ENCODE data around the gene TSPO2. TPM values are rescaled to one million over a fixed set of nuclear protein-coding genes. Genes with fewer than 3 reads are reported as not detected.

The TSPO2 gene
- total and polyA plus RNA-seq, 2 of the 13 experiments (the other 11 are each of a cell fraction or from before 2014, with no cell fraction given), result 0.55 TPM; not detected in 1

DNA sequence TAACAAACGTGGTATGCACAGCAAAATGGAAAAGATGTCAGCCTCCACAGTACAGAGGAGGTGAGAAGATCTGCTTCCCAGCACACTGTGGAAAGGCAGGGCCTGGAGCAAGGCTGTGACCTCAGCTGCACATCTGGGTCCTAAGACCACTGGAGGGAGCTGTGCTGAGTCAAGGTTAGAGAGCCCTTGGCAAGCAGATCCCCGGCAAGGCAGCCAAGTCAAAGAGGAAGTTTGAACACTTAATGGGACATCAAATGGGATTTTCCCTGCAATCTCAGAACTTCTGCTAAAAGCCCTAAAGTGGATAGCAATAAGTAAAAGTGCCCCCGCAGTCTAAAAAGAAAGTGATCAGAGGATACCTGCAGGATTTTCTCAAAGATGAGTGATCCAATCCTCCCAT lies 42.7 kb upstream of the TSPO2 start (continued):
- TF ChIP-seq, protein P1, sequence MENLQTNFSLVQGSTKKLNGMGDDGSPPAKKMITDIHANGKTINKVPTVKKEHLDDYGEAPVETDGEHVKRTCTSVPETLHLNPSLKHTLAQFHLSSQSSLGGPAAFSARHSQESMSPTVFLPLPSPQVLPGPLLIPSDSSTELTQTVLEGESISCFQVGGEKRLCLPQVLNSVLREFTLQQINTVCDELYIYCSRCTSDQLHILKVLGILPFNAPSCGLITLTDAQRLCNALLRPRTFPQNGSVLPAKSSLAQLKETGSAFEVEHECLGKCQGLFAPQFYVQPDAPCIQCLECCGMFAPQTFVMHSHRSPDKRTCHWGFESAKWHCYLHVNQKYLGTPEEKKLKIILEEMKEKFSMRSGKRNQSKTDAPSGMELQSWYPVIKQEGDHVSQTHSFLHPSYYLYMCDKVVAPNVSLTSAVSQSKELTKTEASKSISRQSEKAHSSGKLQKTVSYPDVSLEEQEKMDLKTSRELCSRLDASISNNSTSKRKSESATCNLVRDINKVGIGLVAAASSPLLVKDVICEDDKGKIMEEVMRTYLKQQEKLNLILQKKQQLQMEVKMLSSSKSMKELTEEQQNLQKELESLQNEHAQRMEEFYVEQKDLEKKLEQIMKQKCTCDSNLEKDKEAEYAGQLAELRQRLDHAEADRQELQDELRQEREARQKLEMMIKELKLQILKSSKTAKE (CRISPR knock-in tag; IDR thresholded peaks at IDR 0.05; ENCODE audit: borderline replicate concordance), result no peak
- TF ChIP-seq TMF1 (CRISPR knock-in tag; IDR thresholded peaks at IDR 0.05; ENCODE audit: low read depth), result no peak
- TF ChIP-seq POLR2A (IDR thresholded peaks at IDR 0.05; ENCODE audit: insufficient read depth in 1 of 2, low read depth in 2 of 2, low read length in 2 of 2), result no peak
- no peak for TF ChIP-seq NAIF1 (CRISPR knock-in tag; IDR thresholded peaks at IDR 0.05; ENCODE audit: borderline replicate concordance)
- no peak for TF ChIP-seq NFE2 (CRISPR knock-in tag; IDR thresholded peaks at IDR 0.05)
- TF ChIP-seq ZNF256 (CRISPR knock-in tag; conservative IDR thresholded peaks at IDR 0.05), result no peak
- no peak for TF ChIP-seq PLRG1 (conservative IDR thresholded peaks at IDR 0.05)
- no peak for TF ChIP-seq HNF4G (IDR thresholded peaks at IDR 0.05; ENCODE audit: borderline replicate concordance, low read depth, low read length)
- TF ChIP-seq HNF4G (CRISPR knock-in tag; IDR thresholded peaks at IDR 0.05; ENCODE audit: borderline replicate concordance, low read depth), result no peak
- TF ChIP-seq HNRNPL (IDR thresholded peaks at IDR 0.05; ENCODE audit: low read depth, low read length), result no peak
- no peak for TF ChIP-seq ZNF781 (CRISPR knock-in tag; IDR thresholded peaks at IDR 0.05; ENCODE audit: borderline replicate concordance, not compliant biosample characterization)
- TF ChIP-seq RBM22 (optimal IDR thresholded peaks at IDR 0.05; ENCODE audit: low read length), result no peak
- TF ChIP-seq NFIB (CRISPR knock-in tag; IDR thresholded peaks at IDR 0.05; ENCODE audit: borderline replicate concordance), result no peak
- TF ChIP-seq POLR2AphosphoS5 (IDR thresholded peaks at IDR 0.05; ENCODE audit: low read depth, low read length), result no peak
- no peak for TF ChIP-seq NR2C2 (CRISPR knock-in tag; IDR thresholded peaks at IDR 0.05; ENCODE audit: borderline replicate concordance)
- TF ChIP-seq, protein P2, sequence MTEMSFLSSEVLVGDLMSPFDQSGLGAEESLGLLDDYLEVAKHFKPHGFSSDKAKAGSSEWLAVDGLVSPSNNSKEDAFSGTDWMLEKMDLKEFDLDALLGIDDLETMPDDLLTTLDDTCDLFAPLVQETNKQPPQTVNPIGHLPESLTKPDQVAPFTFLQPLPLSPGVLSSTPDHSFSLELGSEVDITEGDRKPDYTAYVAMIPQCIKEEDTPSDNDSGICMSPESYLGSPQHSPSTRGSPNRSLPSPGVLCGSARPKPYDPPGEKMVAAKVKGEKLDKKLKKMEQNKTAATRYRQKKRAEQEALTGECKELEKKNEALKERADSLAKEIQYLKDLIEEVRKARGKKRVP (CRISPR knock-in tag; IDR thresholded peaks at IDR 0.05), result no peak
- TF ChIP-seq NONO (IDR thresholded peaks at IDR 0.05), result no peak
- TF ChIP-seq NONO (CRISPR knock-in tag; conservative IDR thresholded peaks at IDR 0.05), result no peak
- no peak for TF ChIP-seq ZNF772 (CRISPR knock-in tag; IDR thresholded peaks at IDR 0.05)
- TF ChIP-seq GATAD2A (CRISPR knock-in tag; IDR thresholded peaks at IDR 0.05), result peak; percentile 77
- TF ChIP-seq, protein P3, sequence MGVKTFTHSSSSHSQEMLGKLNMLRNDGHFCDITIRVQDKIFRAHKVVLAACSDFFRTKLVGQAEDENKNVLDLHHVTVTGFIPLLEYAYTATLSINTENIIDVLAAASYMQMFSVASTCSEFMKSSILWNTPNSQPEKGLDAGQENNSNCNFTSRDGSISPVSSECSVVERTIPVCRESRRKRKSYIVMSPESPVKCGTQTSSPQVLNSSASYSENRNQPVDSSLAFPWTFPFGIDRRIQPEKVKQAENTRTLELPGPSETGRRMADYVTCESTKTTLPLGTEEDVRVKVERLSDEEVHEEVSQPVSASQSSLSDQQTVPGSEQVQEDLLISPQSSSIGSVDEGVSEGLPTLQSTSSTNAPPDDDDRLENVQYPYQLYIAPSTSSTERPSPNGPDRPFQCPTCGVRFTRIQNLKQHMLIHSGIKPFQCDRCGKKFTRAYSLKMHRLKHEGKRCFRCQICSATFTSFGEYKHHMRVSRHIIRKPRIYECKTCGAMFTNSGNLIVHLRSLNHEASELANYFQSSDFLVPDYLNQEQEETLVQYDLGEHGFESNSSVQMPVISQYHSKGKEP (CRISPR knock-in tag; IDR thresholded peaks at IDR 0.05), result no peak
- TF ChIP-seq, protein P4, sequence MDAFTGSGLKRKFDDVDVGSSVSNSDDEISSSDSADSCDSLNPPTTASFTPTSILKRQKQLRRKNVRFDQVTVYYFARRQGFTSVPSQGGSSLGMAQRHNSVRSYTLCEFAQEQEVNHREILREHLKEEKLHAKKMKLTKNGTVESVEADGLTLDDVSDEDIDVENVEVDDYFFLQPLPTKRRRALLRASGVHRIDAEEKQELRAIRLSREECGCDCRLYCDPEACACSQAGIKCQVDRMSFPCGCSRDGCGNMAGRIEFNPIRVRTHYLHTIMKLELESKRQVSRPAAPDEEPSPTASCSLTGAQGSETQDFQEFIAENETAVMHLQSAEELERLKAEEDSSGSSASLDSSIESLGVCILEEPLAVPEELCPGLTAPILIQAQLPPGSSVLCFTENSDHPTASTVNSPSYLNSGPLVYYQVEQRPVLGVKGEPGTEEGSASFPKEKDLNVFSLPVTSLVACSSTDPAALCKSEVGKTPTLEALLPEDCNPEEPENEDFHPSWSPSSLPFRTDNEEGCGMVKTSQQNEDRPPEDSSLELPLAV (CRISPR knock-in tag; conservative IDR thresholded peaks at IDR 0.05; ENCODE audit: low read depth), result no peak
- TF ChIP-seq ZNF766 (CRISPR knock-in tag; IDR thresholded peaks at IDR 0.05; ENCODE audit: borderline replicate concordance), result no peak
- TF ChIP-seq, protein P5, sequence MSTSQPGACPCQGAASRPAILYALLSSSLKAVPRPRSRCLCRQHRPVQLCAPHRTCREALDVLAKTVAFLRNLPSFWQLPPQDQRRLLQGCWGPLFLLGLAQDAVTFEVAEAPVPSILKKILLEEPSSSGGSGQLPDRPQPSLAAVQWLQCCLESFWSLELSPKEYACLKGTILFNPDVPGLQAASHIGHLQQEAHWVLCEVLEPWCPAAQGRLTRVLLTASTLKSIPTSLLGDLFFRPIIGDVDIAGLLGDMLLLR (CRISPR knock-in tag; IDR thresholded peaks at IDR 0.05), result no peak

Data from HepG2 (cell line).